Measurements from ENCODE around the gene ADAMTSL2.

- TF ChIP-seq, protein P1, sequence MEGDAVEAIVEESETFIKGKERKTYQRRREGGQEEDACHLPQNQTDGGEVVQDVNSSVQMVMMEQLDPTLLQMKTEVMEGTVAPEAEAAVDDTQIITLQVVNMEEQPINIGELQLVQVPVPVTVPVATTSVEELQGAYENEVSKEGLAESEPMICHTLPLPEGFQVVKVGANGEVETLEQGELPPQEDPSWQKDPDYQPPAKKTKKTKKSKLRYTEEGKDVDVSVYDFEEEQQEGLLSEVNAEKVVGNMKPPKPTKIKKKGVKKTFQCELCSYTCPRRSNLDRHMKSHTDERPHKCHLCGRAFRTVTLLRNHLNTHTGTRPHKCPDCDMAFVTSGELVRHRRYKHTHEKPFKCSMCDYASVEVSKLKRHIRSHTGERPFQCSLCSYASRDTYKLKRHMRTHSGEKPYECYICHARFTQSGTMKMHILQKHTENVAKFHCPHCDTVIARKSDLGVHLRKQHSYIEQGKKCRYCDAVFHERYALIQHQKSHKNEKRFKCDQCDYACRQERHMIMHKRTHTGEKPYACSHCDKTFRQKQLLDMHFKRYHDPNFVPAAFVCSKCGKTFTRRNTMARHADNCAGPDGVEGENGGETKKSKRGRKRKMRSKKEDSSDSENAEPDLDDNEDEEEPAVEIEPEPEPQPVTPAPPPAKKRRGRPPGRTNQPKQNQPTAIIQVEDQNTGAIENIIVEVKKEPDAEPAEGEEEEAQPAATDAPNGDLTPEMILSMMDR (IDR thresholded peaks at IDR 0.05; ENCODE audit: poor library complexity) = no peak
- no peak for TF ChIP-seq EZH2 (IDR thresholded peaks at IDR 0.05; ENCODE audit: borderline replicate concordance)
- no peak for TF ChIP-seq EZH2phosphoT487 (IDR thresholded peaks at IDR 0.05; ENCODE audit: low read depth, severe bottlenecking, unreplicated experiment)
Observed at GRCh38 chr9:133570691-133571080, 36.2 kb downstream of the ADAMTSL2 start.

All from hepatocyte (in vitro differentiated cells).